ENCODE data around the gene CCAR1.
A peak's percentile ranks its signal among the peaks of the same experiment; 100 is the strongest.
"Not testable (repeated sequence)": the region's sequence is repeated elsewhere in the genome, so short reads cannot be mapped to it uniquely, and the experiment has no call there.

CCAR1 gene

GRCh38 chr10:68756766-68757165 is 35.7 kb downstream of the CCAR1 start:
- no peak for DNase-seq (ENCODE audit: low read depth)

- DNase-seq (ENCODE audit: low read depth) = no peak
These were observed 38.3 kb downstream of the CCAR1 start for GRCh38 chr10:68759223-68759863.

DNA sequence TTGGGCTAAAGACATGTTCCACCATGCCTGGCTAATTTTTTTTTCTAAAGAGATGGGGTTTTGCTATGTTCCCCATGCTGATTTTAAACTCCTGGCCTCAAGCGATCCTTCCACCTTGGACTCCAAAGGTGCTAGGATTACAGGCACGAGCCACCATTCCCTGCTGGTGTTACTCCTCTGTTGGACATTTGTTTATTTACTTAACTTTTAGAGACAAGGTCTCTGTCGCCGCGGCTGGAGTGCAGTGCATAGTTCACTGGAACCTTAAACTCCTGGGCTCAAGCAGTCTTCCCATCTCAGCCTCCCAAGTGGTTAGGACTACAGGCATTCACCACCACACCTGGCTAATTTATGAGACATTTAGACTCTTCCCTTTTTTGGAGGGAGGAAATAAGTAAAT is 38.9 kb downstream of the CCAR1 start:
- DNase-seq (ENCODE audit: low read depth) = no peak

GRCh38 chr10:68767407-68767806 is 46.4 kb downstream of the CCAR1 start:
- not testable (repeated sequence) for DNase-seq (ENCODE audit: low read depth)

GRCh38 chr10:68781613-68782574 is 60.9 kb downstream of the CCAR1 start:
- no peak for DNase-seq (ENCODE audit: low read depth)

DNA sequence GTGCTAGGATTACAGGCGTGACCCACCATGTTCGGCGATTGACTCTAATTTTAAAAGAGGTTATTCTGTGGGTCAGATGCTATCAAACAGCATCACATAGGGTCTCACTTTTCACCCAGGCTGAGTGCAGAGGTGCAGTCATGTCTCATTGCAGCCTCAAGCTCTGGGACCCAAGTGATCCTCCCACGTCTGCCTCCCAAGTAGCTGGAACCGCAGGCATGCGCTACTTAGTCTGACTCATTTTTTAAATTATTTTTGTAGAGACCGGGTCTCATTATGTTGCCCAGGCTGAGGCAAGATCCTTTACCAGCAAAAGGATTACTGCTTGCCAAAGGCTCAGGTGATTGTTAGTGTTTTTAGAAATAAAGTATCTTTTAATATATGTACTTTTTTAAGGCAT is 63.4 kb downstream of the CCAR1 start:
- DNase-seq (ENCODE audit: low read depth) = no peak

DNA sequence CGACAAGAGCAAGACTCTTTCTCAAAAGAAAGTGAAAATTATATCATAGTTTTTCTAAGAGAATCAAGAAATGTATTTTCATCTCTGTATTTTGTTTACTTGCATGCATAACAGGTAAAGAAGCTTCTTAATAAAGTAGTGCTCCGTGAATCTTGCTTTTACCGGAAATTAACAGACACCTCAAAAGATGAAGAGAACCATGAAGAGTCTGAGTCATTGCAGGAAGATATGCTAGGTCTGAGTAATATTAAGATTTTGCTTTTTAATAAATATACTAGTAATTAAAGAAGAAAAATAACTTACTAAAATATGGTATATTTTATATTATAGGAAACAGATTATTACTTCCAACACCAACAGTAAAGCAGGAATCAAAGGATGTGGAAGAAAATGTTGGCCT is 66.8 kb downstream of the CCAR1 start:
- DNase-seq (ENCODE audit: low read depth) = no peak

GRCh38 chr10:68790476-68790875 is 69.4 kb downstream of the CCAR1 start:
- no peak for DNase-seq (ENCODE audit: low read depth)

- no peak for DNase-seq (ENCODE audit: low read depth)
These were observed 71.1 kb downstream of the CCAR1 start for GRCh38 chr10:68792115-68792514.

DNA sequence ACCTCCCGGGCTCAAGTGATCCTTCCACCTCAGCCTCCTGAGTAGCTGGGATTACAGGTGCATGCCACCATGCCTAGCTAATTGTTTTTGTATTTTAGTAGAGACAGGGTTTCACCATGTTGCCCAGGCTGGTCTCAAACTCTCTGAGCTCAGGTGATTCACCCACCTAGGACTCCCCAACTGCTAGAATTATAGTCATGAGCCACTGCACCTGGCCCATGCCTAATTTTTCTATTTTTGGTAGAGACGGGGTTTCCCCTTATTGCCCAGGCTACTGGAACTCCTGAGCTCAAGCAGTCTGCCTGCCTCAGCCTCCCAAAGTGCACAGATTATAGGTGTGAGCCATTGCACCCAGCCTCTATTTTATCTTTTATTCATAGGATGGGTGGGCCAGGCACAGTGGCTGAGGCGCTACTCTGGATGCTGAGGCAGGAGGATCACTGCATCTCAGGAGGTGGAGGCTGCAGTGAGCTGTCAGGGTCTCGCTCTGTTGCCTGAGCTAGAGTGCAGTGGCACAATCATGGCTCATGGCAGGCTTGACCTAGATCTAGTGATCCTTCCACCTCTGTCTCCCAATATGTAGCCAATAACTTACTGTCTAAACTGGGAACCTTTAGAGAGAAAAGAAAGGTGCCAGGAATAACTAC is 75.0 kb downstream of the CCAR1 start:
- DNase-seq (ENCODE audit: low read depth) = no peak

DNA sequence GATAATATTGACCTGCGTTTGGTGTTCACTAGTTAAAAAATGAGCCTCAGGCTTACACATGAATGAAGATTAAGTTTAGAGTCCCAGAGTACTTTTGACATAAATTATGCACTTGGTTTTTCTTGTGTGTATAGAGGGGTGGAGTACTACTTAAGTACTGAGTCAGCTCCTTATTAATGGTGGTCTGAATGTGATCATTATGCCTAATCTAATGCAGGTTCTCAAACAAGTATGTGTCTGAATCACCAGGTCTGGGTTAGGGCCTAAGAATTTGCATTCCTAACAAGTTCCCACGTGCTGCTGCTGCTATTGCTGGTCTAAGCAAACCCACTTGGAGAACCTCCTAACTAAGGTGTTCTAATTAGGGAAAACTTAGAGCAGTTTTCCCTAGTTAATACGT is 75.6 kb downstream of the CCAR1 start:
- no peak for DNase-seq (ENCODE audit: low read depth)

GRCh38 chr10:68800211-68800610 is 79.2 kb downstream of the CCAR1 start:
- no peak for DNase-seq (ENCODE audit: low read depth)

GRCh38 chr10:68804692-68805091 is 83.7 kb downstream of the CCAR1 start:
- no peak for DNase-seq (ENCODE audit: low read depth)

DNA sequence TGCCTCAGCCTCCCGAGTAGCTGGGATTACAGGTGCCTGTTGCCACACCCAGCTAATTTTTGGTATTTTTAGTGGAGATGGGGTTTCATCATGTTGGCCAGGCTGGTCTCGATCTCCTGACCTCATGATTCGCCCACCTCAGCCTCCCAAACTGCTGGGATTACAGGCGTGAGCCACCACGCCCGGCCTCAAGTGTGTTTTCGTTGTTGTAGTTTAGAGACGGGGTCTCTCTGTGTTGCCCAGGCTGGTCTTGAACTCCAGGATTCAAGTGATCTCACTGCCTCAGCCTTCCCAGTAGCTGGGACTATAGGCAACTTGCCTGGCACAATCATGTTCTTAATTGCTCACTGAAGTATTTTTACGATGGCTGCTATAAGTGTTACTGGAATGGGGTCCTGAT is 89.8 kb downstream of the CCAR1 start:
- DNase-seq (ENCODE audit: low read depth) = not testable (repeated sequence)

GRCh38 chr10:68811314-68812009 is 90.4 kb downstream of the CCAR1 start:
- DNase-seq (ENCODE audit: low read depth) = no peak

DNA sequence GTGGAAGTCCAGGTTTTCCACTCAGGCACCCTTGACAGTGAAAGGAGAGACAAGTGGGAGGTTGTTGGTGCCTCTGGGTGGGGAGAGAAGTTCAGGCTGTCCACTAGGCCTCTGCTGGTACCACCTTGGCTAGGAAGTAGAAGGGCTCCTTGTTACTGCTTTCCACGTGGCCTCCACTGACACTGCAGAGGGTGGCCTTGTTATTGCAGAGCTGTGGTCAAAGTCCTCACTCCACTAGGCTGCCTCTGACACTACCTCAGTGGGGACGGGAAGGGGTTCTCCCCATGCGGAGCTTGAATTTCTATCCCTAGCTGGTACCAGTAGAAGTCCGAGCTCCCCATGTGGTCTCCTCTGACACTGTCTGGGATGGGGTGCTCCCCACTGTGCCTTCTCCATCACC is 91.4 kb downstream of the CCAR1 start:
- no peak for DNase-seq (ENCODE audit: low read depth)

GRCh38 chr10:68813559-68813958 is 92.5 kb downstream of the CCAR1 start:
- DNase-seq (ENCODE audit: low read depth) = no peak

- no peak for DNase-seq (ENCODE audit: low read depth)
These were observed 95.9 kb downstream of the CCAR1 start for GRCh38 chr10:68816796-68817412.

DNA sequence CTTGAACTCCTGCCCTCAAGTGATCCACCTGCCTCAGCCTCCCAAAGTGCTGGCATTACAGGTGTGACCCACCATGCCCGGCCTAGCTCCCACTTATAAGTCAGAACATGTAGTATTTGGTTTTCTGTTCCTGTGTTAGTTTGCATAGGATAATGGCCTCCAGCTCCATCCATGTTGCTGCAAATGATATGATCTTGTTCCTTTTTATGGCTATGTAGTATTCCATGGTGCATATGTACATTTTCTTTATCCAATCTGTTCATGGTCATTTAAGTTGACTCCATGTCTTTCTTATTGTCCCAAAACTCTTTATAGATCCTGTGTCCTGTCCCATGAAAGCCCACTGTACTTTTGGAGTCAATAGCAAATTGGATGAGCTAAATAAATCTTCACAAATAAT is 99.3 kb downstream of the CCAR1 start:
- not testable (repeated sequence) for DNase-seq (ENCODE audit: low read depth)

DNA sequence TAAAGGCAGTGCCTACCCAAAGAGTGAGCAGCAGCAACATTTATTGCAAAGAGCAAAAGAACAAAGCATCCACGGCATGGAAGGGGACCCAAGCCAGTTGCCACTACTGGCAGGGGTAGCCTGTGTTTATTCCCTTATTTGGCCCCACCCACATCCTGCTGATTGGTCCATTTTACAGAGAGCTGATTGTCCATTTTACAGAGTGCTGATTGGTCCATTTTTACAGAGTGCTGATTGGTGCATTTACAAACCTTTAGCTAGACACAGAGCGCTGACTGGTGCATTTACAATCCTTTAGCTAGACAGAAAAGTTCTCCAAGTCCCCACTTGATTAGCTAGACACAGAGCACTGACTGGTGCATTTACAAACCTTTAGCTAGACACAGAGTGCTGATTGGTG is 101.6 kb downstream of the CCAR1 start:
- not testable (repeated sequence) for DNase-seq (ENCODE audit: low read depth)

DNA sequence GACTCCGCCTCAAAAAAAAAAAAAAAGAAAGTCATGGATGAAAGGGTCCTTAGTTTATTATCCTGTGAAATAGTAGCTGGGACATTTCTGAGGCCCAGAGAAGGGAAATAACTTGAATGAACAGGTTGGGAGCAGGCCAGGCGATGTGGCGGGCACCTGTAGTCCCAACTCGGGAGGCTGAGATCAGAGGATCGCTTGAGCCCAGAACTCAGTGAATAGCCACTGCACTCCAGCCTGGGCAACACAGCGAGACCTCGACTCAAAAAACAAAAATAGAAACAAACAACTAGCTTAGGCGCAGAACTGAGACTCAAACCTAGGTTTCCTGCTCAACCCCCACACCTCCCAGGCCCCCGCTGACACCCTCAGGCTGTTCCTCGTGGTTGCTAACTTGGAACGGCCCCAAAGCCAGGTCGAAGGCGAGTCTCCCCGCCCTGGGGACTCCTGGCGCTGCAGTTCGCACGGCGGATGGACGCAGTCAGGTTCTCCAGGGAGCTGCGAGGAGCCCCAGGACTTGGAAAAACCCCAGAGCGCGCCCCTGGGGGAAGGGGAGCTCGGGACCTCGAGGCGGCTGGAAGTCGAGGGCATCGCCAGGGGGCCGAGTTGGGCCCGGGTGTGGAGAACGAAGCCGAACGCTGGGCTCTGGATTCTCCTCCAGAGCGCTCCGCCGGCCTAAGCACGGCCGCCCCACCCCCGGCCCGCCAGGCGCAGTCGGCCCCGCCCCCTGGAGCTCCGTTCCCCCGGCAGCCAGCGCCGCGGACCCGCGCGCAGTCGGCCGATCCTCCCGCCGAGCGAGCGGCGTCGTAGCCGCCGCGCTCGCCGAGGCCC is 105.9 kb downstream of the CCAR1 start, which contains the start of gene STOX1:
Gene STOX1 (plus strand): TSS at position 768 of the 828 bp plus-strand sequence. CDS start 93 bp downstream, outside the sequence.
- DNase-seq (ENCODE audit: low read depth) = peak; percentile 67

All from activated T-cell treated with anti-CD3 and anti-CD28 coated beads for 48 hours (primary cell).